GM23338 (cell line): ENCODE results near the gene EXD3. TPM values are rescaled to one million over a fixed set of nuclear protein-coding genes. Genes with fewer than 3 reads are reported as not detected.

Experiments used
- ATAC-seq: fragments of 200-7000 bp; cut with Tn5 transposase; 3 replicates; pipeline ENCODE4 v1.9.1; 2020
- DNase-seq: peaks from one replicate; pipeline ENCODE4 v3.0.0-alpha.2; 2015; ENCODE audit warnings: low spot score
- H2AFZ ChIP-seq: fragments of 200-600 bp; sonication (generic); 2 replicates; pipeline ENCODE4 v1.8.0; 2016; ENCODE audit warnings: antibody characterized with exemption, mild to moderate bottlenecking, moderate library complexity
- H3F3A ChIP-seq: fragments of 200-600 bp; sonication (generic); replicated peaks from 2 replicates; pipeline ENCODE4 v1.8.0; 2017; ENCODE audit warnings: antibody characterized with exemption, mixed run types, low read depth
- H3K27ac ChIP-seq: fragments of 200-600 bp; sonication (generic); 2 replicates; pipeline ENCODE4 v1.6.1; 2016; ENCODE audit warnings: low read depth
- H3K27me3 ChIP-seq: fragments of 200-600 bp; sonication (generic); 2 replicates; pipeline ENCODE4 v1.8.0; 2016; ENCODE audit warnings: mild to moderate bottlenecking, mixed run types, moderate library complexity; ENCODE audit not compliant: insufficient read depth
- H3K36me3 ChIP-seq: fragments of 200-600 bp; sonication (generic); 2 replicates; pipeline ENCODE4 v1.8.0; 2016; ENCODE audit warnings: mild to moderate bottlenecking; ENCODE audit not compliant: insufficient read depth
- H3K4me1 ChIP-seq: fragments of 200-600 bp; sonication (generic); 2 replicates; pipeline ENCODE4 v1.8.0; 2016; ENCODE audit warnings: mild to moderate bottlenecking, moderate library complexity; ENCODE audit not compliant: insufficient read depth
- H3K4me2 ChIP-seq: fragments of 200-600 bp; sonication (generic); 2 replicates; pipeline ENCODE4 v1.7.1; 2017; ENCODE audit warnings: mixed run types
- H3K4me3 ChIP-seq: fragments of 200-600 bp; sonication (generic); 2 replicates; pipeline ENCODE4 v1.6.1; 2016; ENCODE audit warnings: mixed run types
- H3K79me2 ChIP-seq: fragments of 200-600 bp; sonication (generic); replicated peaks from 2 replicates; pipeline ENCODE4 v1.8.0; 2017; ENCODE audit warnings: mild to moderate bottlenecking; ENCODE audit not compliant: insufficient read depth
- H3K9me2 ChIP-seq: fragments of 200-600 bp; sonication (generic); 2 replicates; pipeline ENCODE4 v1.8.0; 2017; ENCODE audit not compliant: insufficient read depth
- H4K20me1 ChIP-seq: fragments of 200-600 bp; sonication (generic); replicated peaks from 2 replicates; pipeline ENCODE4 v1.8.0; 2017; ENCODE audit warnings: mild to moderate bottlenecking; ENCODE audit not compliant: insufficient read depth
- H3K27ac Mint-ChIP-seq: 2 replicates; pipeline ENCODE4 v1.8.0; 2020; ENCODE audit warnings: inconsistent platforms, mild to moderate bottlenecking, moderate library complexity, mixed read lengths
- H3K27me3 Mint-ChIP-seq: 3 replicates; pipeline ENCODE4 v1.8.0; 2022; ENCODE audit warnings: low read depth, mild to moderate bottlenecking, moderate library complexity, mixed read lengths, inconsistent platforms; ENCODE audit not compliant: insufficient read depth, poor library complexity
- H3K36me3 Mint-ChIP-seq: 3 replicates; pipeline ENCODE4 v1.8.0; 2021; ENCODE audit warnings: low read depth, mild to moderate bottlenecking, inconsistent platforms, moderate library complexity, mixed read lengths
- H3K4me1 Mint-ChIP-seq: 3 replicates; pipeline ENCODE4 v1.8.0; 2020; ENCODE audit warnings: mild to moderate bottlenecking, inconsistent platforms, mixed read lengths
- H3K4me3 Mint-ChIP-seq: 3 replicates; pipeline ENCODE4 v1.8.0; 2021; ENCODE audit warnings: moderate library complexity, mild to moderate bottlenecking, inconsistent platforms, mixed read lengths
- H3K9me3 Mint-ChIP-seq: 3 replicates; pipeline ENCODE4 v1.8.0; 2020; ENCODE audit warnings: moderate library complexity, mild to moderate bottlenecking, inconsistent platforms, mixed read lengths
- CTCF ChIP-seq, 2 experiments: fragments of 200-600 bp in 1 of 2; sonication (generic) in 1 of 2; conservative IDR thresholded peaks; 2 replicates each; pipeline versions ENCODE4 v1.5.1 to v1.6.1; 2016 to 2017; ENCODE audit warnings: antibody characterized with exemption in 2 of 2, low read depth in 2 of 2, mild to moderate bottlenecking in 2 of 2, moderate library complexity in 1 of 2
- JUNB ChIP-seq: IDR thresholded peaks from one replicate; pipeline ENCODE4 v1.6.1; 2016; ENCODE audit warnings: antibody characterized with exemption; ENCODE audit not compliant: unreplicated experiment
- POLR2AphosphoS5 ChIP-seq: IDR thresholded peaks from 2 replicates; pipeline ENCODE4 v1.6.1; 2016; ENCODE audit warnings: antibody characterized with exemption, low read depth
- REST ChIP-seq: IDR thresholded peaks from one replicate; pipeline ENCODE4 v1.6.1; 2018; ENCODE audit warnings: antibody characterized with exemption; ENCODE audit not compliant: unreplicated experiment
- ZNF114 ChIP-seq: fragments of 250-450 bp; sonication (Bioruptor Pico); IDR thresholded peaks from 2 replicates; pipeline ENCODE4 v1.5.0; 2020; ENCODE audit warnings: mild to moderate bottlenecking, moderate library complexity
- ZNF331 ChIP-seq: fragments of 250-450 bp; sonication (Bioruptor Pico); IDR thresholded peaks from 2 replicates; pipeline ENCODE4 v1.5.0; 2020; ENCODE audit warnings: low read depth, mild to moderate bottlenecking, moderate library complexity
- polyA plus RNA-seq: library from polyadenylated mRNA; unstranded; fragments of >200 nt; fragmentation: Nextera tagmentation; extraction: Ambion mirVana; gene quantifications from 2 replicates; pipeline ENCODE4 v1.2.1, GENCODE V29; 2016
- total RNA-seq: library from RNA; depleted of rRNA; stranded (reverse); fragments of >200 nt; shearing (Covaris generic); gene quantifications from 2 replicates; pipeline ENCODE4 v1.2.3, GENCODE V29; 2014
- TF ChIP-seq, protein P1 (sequence below): IDR thresholded peaks from 2 replicates; pipeline ENCODE4 v1.6.1; 2016; ENCODE audit warnings: antibody characterized with exemption

EXD3 gene
- total and polyA plus RNA-seq, 2 experiments from 2014 or later, result 3.6 to 9.7 TPM

GRCh38 chr9:137280474-137281344 is 142.3 kb downstream of the EXD3 start:
- peak overlapping the region; percentile 62; the same call in 2 of the 3 replicates for H3K4me3 Mint-ChIP-seq
- H3K9me3 Mint-ChIP-seq, result no peaks in the 10 kb centered on the region
- no peaks in the 10 kb centered on the region for H3K36me3 ChIP-seq
- ATAC-seq, result peak; percentile 46
- H3K4me3 ChIP-seq, result peak overlapping the region; percentile 73
- no peaks in the 10 kb centered on the region for H3K9me2 ChIP-seq
- TF ChIP-seq JUNB (no peak), CTCF (conservative IDR thresholded peaks at IDR 0.05; ENCODE audit: low read depth in 2 of 2) (peak; percentile 36 to 67; a peak in 3 of 4 replicates), ZNF331 (no peak), ZNF114 (CRISPR knock-in tag) (no peak), POLR2AphosphoS5 (0 out of 2 replicates have a peak, but pooled peaks have one; percentile 13), REST (no peak)
- TF ChIP-seq, protein P1, sequence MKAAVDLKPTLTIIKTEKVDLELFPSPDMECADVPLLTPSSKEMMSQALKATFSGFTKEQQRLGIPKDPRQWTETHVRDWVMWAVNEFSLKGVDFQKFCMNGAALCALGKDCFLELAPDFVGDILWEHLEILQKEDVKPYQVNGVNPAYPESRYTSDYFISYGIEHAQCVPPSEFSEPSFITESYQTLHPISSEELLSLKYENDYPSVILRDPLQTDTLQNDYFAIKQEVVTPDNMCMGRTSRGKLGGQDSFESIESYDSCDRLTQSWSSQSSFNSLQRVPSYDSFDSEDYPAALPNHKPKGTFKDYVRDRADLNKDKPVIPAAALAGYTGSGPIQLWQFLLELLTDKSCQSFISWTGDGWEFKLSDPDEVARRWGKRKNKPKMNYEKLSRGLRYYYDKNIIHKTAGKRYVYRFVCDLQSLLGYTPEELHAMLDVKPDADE, result no peak
- no peak overlapping the region for H3K27ac ChIP-seq
- no peak overlapping the region for H3K27ac Mint-ChIP-seq
- no peaks in the 10 kb centered on the region for H3K79me2 ChIP-seq
- peak overlapping the region; percentile 88 for H3K4me2 ChIP-seq
- peaks cover 20% of the 10 kb centered on the region; the same call in 1 of the 2 replicates for H3F3A ChIP-seq
- DNase-seq, result peak; percentile 77
- H4K20me1 ChIP-seq, result peaks cover 8% of the 10 kb centered on the region; the same call in 1 of the 2 replicates
- H2AFZ ChIP-seq, result no peak overlapping the region
- H3K36me3 Mint-ChIP-seq, result no peaks in the 10 kb centered on the region; the same call in 2 of the 3 replicates
- H3K4me1 Mint-ChIP-seq, result peaks cover 10% of the 10 kb centered on the region
- H3K27me3 ChIP-seq, result peaks cover 14% of the 10 kb centered on the region
- H3K4me1 ChIP-seq, result peaks cover 12% of the 10 kb centered on the region
- H3K27me3 Mint-ChIP-seq, result peaks cover 21% of the 10 kb centered on the region
